ENCODE results near the gene GRHL3.

Gene GRHL3

GRCh38 chr1:24393892-24394291 is 74.7 kb downstream of the GRHL3 start:
- DNase-seq (ENCODE audit: low read depth) = no peak

GRCh38 chr1:24400065-24400464 is 80.9 kb downstream of the GRHL3 start:
- no peak for DNase-seq (ENCODE audit: low read depth)

GRCh38 chr1:24403806-24404205 is 84.6 kb downstream of the GRHL3 start:
- DNase-seq (ENCODE audit: low read depth) = no peak
